Measurements from ENCODE around the gene POLE. TPM values are rescaled to one million over a fixed set of nuclear protein-coding genes. Genes with fewer than 3 reads are reported as not detected.

The POLE gene
- total and polyA plus RNA-seq, 9 of the 15 experiments (the other 6 are each of a cell fraction or from before 2014, with no cell fraction given): 2.4 to 154 (median 49.6) TPM

- 0 out of 2 replicates have a peak, but pooled peaks have one; percentile 19 for TF ChIP-seq RBFOX2 (IDR thresholded peaks at IDR 0.05; ENCODE audit: low read depth, low read length)
- no peak for TF ChIP-seq PTBP1 (IDR thresholded peaks at IDR 0.05; ENCODE audit: low read depth, low read length)
Measured at GRCh38 chr12:132724506-132725241, 37.5 kb upstream of the POLE start (continued).

- intact Hi-C loops (cut with micrococcal nuclease) (no loop called here), in situ Hi-C loops (cut with MboI) (no loop called here)
- H3K9me3 ChIP-seq (replicated peaks; ENCODE audit: control insufficient read depth, insufficient read depth, low read depth, low read length): no peaks in the 10 kb centered on the region
- FAIRE-seq: no peak
- no peak overlapping the region for H3K4me3 ChIP-seq
- WGBS (ENCODE audit: insufficient coverage, low coverage, missing lambda C conversion rate): 90% methylated on average over 2 of the region's 2 CpGs
- no peak for DNase-seq (ENCODE audit: extremely low read depth in 1 of 4, low spot score in 3 of 4)
- no peak overlapping the region for H2AFZ ChIP-seq (ENCODE audit: low read depth, low read length)
- H4K20me1 ChIP-seq (replicated peaks; ENCODE audit: control insufficient read depth, insufficient read depth, low read length): no peaks in the 10 kb centered on the region; the same call in 1 of the 2 replicates
- CTCF ChIA-PET (ENCODE audit: low intra/inter-chr PET ratio): interaction anchor here (0.6 kb wide), 1 partner anchor 309 kb away, joined by 3 read pairs; no protein-coding TSS in a partner anchor
- no peak overlapping the region; a peak in 1 of 4 replicates for H3K9ac ChIP-seq (ENCODE audit: insufficient read depth in 1 of 2, low read depth in 2 of 2, low read length in 2 of 2)
- peaks cover 95% of the 10 kb centered on the region for H3K36me3 ChIP-seq (ENCODE audit: control insufficient read depth, insufficient read depth, low read length)
- peaks cover 5% of the 10 kb centered on the region for H3K9me1 ChIP-seq (ENCODE audit: control insufficient read depth, insufficient read depth, low read length)
- no TSS peak for BruUV-seq (replicated peaks)
- H3K27me3 ChIP-seq (ENCODE audit: control insufficient read depth in 2 of 2, insufficient read depth in 2 of 2, low read length in 2 of 2): no peaks in the 10 kb centered on the region
- no peak overlapping the region for H3K4me2 ChIP-seq (ENCODE audit: insufficient read depth, low read length)
- no peaks in the 10 kb centered on the region; the same call in 2 of the 3 replicates for H3K79me2 ChIP-seq (ENCODE audit: control insufficient read depth, insufficient read depth, low read length)
- no peak for ATAC-seq
- H3K27ac ChIP-seq (ENCODE audit: extremely low read depth, low read depth, low read length): peak overlapping the region; percentile 43; the same call in 2 of the 3 replicates
- peaks cover 0 to 18% of the 10 kb centered on the region in 2 experiments; a peak in 3 of 5 replicates for H3K4me1 ChIP-seq (replicated peaks in 1 of 2; ENCODE audit: control insufficient read depth in 2 of 2, insufficient read depth in 2 of 2, low read length in 2 of 2)
- POLR2A ChIA-PET: interaction anchor here (0.6 to 1.2 kb wide), 4 partner anchors 9 to 113 kb away, joined by 3 to 6 read pairs (median 3); no protein-coding TSS in a partner anchor
- TF ChIP-seq FOSL1 (tag; conservative IDR thresholded peaks at IDR 0.05) (peak; percentile 51; the same call in 1 of the 2 replicates), PHTF2 (CRISPR knock-in tag; IDR thresholded peaks at IDR 0.05) (no peak), ASH1L (IDR thresholded peaks at IDR 0.05; ENCODE audit: borderline replicate concordance, low read depth, partially characterized antibody) (no peak), U2AF1 (optimal IDR thresholded peaks at IDR 0.05; ENCODE audit: low read depth, low read length) (no peak), HDAC2 (IDR thresholded peaks at IDR 0.05) (no peak), ZNF551 (CRISPR knock-in tag; IDR thresholded peaks at IDR 0.05) (no peak), SIN3B (IDR thresholded peaks at IDR 0.05; ENCODE audit: low read depth) (no peak)
Measured at GRCh38 chr12:132723764-132724140, 36.6 kb upstream of the POLE start.
